AG09319 (cell line): ENCODE results near the gene RAPGEF2.
"Not testable (repeated sequence)": the region's sequence is repeated elsewhere in the genome, so short reads cannot be mapped to it uniquely, and the experiment has no call there.

Source experiments
- DNase-seq: peaks from one replicate; pipeline ENCODE4 v3.0.0-alpha.2; 2010; ENCODE audit warnings: low read depth; ENCODE audit errors: extremely low read depth
- CTCF ChIP-seq: IDR thresholded peaks from 2 replicates; pipeline ENCODE4 v1.5.1; 2011; ENCODE audit warnings: low read depth, mild to moderate bottlenecking, inconsistent platforms, low read length, moderate library complexity

The RAPGEF2 gene

GRCh38 chr4:159102622-159103383 is at the start of gene RAPGEF2:
TSS of gene RAPGEF2 (plus strand) at chr4:159103079. CDS start at chr4:159104163, 1,084 bp downstream.
- DNase-seq = peak; percentile 77
- no peak for TF ChIP-seq CTCF

GRCh38 chr4:159055833-159056232 is 47.0 kb upstream of the RAPGEF2 start:
- no peak for TF ChIP-seq CTCF
- DNase-seq = no peak

- DNase-seq = no peak
- TF ChIP-seq CTCF = no peak
These were observed 42.7 kb upstream of the RAPGEF2 start for GRCh38 chr4:159060161-159060560.

- TF ChIP-seq CTCF = no peak
- DNase-seq = no peak
These were observed 40.5 kb upstream of the RAPGEF2 start for GRCh38 chr4:159062381-159062780.

GRCh38 chr4:159065513-159066240 is 37.2 kb upstream of the RAPGEF2 start:
- DNase-seq = no peak
- no peak for TF ChIP-seq CTCF

- not testable (repeated sequence) for DNase-seq
These were observed 34.7 kb upstream of the RAPGEF2 start for GRCh38 chr4:159068139-159068538.

- no peak for TF ChIP-seq CTCF
- DNase-seq = peak; percentile 73
These were observed 33.0 kb upstream of the RAPGEF2 start for GRCh38 chr4:159069922-159070321.
